ENCODE results near the gene MYADM.

DNA sequence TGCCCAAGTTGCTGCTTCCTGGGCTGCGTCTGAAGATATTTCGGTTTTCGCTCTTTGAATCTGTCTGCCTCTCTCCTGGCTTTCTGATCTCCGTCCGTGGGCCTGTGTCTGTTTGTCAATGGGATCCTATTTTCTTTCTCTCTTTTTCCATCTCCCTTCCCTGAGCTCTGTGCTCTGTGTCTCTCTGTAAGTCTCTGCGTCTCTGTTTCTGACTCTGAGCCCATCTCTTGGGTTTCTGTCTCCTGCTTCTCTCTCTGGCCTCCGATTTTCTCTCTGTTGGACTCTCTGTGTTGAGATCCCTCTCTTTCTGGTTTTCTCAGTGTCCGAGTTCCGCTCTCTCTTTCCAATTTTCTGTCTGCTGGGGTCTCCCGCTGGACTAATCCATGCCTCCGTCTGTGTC, 16.1 kb downstream of the MYADM start:
- TF ChIP-seq, protein P1, sequence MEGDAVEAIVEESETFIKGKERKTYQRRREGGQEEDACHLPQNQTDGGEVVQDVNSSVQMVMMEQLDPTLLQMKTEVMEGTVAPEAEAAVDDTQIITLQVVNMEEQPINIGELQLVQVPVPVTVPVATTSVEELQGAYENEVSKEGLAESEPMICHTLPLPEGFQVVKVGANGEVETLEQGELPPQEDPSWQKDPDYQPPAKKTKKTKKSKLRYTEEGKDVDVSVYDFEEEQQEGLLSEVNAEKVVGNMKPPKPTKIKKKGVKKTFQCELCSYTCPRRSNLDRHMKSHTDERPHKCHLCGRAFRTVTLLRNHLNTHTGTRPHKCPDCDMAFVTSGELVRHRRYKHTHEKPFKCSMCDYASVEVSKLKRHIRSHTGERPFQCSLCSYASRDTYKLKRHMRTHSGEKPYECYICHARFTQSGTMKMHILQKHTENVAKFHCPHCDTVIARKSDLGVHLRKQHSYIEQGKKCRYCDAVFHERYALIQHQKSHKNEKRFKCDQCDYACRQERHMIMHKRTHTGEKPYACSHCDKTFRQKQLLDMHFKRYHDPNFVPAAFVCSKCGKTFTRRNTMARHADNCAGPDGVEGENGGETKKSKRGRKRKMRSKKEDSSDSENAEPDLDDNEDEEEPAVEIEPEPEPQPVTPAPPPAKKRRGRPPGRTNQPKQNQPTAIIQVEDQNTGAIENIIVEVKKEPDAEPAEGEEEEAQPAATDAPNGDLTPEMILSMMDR (IDR thresholded peaks at IDR 0.05; ENCODE audit: insufficient read depth, low read length), result no peak
- no peak for TF ChIP-seq POLR2AphosphoS5 (IDR thresholded peaks at IDR 0.05; ENCODE audit: low read depth)
- TF ChIP-seq, protein P2, sequence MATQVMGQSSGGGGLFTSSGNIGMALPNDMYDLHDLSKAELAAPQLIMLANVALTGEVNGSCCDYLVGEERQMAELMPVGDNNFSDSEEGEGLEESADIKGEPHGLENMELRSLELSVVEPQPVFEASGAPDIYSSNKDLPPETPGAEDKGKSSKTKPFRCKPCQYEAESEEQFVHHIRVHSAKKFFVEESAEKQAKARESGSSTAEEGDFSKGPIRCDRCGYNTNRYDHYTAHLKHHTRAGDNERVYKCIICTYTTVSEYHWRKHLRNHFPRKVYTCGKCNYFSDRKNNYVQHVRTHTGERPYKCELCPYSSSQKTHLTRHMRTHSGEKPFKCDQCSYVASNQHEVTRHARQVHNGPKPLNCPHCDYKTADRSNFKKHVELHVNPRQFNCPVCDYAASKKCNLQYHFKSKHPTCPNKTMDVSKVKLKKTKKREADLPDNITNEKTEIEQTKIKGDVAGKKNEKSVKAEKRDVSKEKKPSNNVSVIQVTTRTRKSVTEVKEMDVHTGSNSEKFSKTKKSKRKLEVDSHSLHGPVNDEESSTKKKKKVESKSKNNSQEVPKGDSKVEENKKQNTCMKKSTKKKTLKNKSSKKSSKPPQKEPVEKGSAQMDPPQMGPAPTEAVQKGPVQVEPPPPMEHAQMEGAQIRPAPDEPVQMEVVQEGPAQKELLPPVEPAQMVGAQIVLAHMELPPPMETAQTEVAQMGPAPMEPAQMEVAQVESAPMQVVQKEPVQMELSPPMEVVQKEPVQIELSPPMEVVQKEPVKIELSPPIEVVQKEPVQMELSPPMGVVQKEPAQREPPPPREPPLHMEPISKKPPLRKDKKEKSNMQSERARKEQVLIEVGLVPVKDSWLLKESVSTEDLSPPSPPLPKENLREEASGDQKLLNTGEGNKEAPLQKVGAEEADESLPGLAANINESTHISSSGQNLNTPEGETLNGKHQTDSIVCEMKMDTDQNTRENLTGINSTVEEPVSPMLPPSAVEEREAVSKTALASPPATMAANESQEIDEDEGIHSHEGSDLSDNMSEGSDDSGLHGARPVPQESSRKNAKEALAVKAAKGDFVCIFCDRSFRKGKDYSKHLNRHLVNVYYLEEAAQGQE (IDR thresholded peaks at IDR 0.05; ENCODE audit: insufficient replicate concordance, low read depth), result no peak
